ENCODE results near the gene MED12L.

MED12L gene

DNA sequence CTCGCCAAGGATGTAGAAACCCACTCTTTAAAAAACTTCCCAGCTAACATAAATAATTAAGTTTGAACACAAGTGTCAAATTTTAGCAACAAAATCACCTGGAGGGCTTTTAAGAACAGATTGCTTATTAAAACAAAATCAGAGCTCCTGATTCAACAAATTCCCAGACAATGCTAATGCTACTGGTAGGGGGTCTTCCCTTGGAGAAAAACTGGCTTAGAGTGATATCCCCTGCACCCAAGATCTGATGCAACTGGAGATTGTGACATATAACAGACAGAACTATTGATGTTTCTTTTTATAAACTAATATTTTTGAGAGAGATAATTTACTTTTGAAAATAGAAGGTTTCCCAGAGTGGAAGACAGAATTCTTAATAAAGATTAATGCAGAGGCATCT, 355.5 kb downstream of the MED12L start:
- POLR2A ChIA-PET, result no interaction called here
- DNase-seq (ENCODE audit: low read depth, low spot score), result no peak

DNA sequence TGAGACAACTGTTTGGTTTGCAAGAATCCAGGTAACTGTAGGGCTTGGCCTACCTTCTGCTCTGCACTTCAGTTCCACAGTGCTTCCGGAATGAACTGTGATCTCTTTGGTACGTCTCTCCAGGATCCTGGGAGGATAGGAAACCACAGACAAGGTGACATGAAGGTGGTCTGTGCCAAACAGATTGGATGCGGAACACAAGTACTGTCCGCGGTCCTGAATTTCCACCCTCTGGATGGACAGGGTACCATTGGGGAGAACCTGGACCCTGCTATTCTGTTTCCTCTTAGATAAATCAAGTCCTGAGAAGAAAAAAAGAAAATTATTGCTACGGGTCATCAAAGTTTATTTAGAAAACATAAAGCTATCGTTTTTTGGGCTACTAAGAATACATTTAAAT, 358.1 kb downstream of the MED12L start:
- H3K4me3 ChIP-seq (ENCODE audit: low read depth, low read length), result no peak overlapping the region
- POLR2A ChIA-PET, result no interaction called here
- DNase-seq (ENCODE audit: low read depth, low spot score), result no peak
- TF ChIP-seq, protein P1, sequence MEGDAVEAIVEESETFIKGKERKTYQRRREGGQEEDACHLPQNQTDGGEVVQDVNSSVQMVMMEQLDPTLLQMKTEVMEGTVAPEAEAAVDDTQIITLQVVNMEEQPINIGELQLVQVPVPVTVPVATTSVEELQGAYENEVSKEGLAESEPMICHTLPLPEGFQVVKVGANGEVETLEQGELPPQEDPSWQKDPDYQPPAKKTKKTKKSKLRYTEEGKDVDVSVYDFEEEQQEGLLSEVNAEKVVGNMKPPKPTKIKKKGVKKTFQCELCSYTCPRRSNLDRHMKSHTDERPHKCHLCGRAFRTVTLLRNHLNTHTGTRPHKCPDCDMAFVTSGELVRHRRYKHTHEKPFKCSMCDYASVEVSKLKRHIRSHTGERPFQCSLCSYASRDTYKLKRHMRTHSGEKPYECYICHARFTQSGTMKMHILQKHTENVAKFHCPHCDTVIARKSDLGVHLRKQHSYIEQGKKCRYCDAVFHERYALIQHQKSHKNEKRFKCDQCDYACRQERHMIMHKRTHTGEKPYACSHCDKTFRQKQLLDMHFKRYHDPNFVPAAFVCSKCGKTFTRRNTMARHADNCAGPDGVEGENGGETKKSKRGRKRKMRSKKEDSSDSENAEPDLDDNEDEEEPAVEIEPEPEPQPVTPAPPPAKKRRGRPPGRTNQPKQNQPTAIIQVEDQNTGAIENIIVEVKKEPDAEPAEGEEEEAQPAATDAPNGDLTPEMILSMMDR (IDR thresholded peaks at IDR 0.05; ENCODE audit: insufficient read depth, low read length, missing control alignments), result no peak
- CTCF ChIA-PET, result interaction anchor here (1.3 to 2.6 kb wide), 4 partner anchors 8 to 476 kb away, joined by 3 to 15 read pairs (median 4); no protein-coding TSS in a partner anchor

More for the DNA sequence above, 355.5 kb downstream of the MED12L start:
- H3K4me3 ChIP-seq (ENCODE audit: low read depth, low read length), result no peak overlapping the region
- CTCF ChIA-PET, result interaction anchor here (0.8 to 8.0 kb wide), 17 partner anchors 8 to 479 kb away, joined by 3 to 121 read pairs (median 6); no protein-coding TSS in a partner anchor
- TF ChIP-seq, protein P1 (IDR thresholded peaks at IDR 0.05; ENCODE audit: insufficient read depth, low read length, missing control alignments), result no peak

DNA sequence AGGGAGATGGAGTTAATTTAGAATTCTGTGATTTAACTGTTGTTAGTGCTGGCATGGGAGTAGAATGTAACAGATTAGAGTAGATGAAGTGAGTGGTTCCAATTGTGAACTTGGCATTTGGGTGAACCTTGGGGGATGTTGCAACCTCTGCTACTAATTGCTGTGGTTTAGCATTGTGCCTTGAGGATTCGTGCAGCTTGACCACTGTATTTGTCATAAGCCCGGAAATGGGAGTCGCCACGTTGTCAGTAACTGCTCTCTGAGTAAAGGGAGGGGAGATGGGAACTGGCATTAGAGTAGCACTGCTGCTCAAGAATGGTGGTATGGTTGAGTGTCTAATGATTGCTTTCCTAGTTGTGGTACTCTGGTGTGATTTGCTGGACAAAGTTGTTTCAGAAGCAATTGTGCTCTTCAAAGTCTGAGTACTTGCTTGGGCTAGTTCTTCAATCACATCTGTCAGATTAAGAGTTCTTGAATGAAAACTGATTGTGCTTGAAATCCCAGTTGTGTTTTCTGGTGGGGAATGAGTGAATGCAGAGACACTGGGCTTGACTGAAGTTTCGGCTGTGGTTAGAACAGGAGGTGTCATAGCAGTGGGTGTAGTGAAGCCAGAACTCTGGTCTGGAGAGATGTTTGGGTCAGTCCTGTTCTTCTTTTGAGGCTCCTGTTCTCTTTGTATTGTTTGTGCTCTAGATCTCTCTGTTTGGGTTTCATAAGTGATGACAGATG, 360.0 kb downstream of the MED12L start:
- POLR2A ChIA-PET, result no interaction called here
- TF ChIP-seq, protein P1 (IDR thresholded peaks at IDR 0.05; ENCODE audit: insufficient read depth, low read length, missing control alignments), result no peak
- no peak overlapping the region for H3K4me3 ChIP-seq (ENCODE audit: low read depth, low read length)
- CTCF ChIA-PET, result interaction anchor here (1.6 to 1.8 kb wide), 2 partner anchors 8 to 473 kb away, joined by 3 to 5 read pairs; no protein-coding TSS in a partner anchor
- DNase-seq (ENCODE audit: low read depth, low spot score), result peak; percentile 76

DNA sequence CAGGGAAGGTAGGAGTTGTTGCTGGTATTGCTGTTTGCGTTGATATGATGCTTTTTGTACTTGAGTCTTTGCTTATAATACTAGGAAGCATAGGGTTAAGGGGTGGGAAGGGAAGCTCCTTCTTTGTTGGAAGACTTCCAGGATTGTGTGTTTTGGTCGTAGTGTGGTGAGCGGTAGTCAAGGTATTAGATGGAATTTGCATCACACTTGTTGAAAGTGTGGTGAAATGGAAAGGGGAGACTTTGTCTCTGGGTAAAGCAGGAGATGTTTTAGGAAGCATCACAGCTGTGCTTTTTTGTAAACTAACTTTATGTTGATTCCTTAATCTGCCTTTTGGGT, 360.5 kb downstream of the MED12L start:
- no peak overlapping the region for H3K4me3 ChIP-seq (ENCODE audit: low read depth, low read length)
- TF ChIP-seq, protein P1 (IDR thresholded peaks at IDR 0.05; ENCODE audit: insufficient read depth, low read length, missing control alignments), result no peak
- ChIA-PET CTCF (interaction anchor here (1.8 kb wide), 1 partner anchor 9 kb away, joined by 5 read pairs; no protein-coding TSS in a partner anchor), POLR2A (no interaction called here)
- no peak for DNase-seq (ENCODE audit: low read depth, low spot score)

DNA sequence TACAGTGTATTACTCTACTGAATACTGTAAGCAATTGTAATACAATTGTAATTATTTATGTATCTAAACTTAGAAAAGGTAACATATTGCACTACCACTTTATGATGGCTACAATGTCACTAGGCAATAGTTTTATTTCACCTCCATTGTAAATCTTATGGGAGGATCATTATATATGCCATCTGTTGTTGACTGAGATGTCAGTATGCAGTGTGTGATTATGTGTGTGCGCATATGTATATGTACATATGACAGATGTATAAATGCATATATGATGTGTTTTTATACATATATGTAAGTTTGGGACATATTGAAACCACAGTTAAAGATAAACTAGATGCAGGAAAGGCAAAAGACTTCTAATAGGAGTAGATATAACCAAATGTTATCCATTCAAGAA, 366.9 kb downstream of the MED12L start:
- CTCF ChIA-PET, result no interaction called here
- no peak for DNase-seq (ENCODE audit: low read depth, low spot score)
- POLR2A ChIA-PET, result no interaction called here
- TF ChIP-seq, protein P1 (IDR thresholded peaks at IDR 0.05; ENCODE audit: insufficient read depth, low read length, missing control alignments), result no peak
- no peak overlapping the region for H3K4me3 ChIP-seq (ENCODE audit: low read depth, low read length)

DNA sequence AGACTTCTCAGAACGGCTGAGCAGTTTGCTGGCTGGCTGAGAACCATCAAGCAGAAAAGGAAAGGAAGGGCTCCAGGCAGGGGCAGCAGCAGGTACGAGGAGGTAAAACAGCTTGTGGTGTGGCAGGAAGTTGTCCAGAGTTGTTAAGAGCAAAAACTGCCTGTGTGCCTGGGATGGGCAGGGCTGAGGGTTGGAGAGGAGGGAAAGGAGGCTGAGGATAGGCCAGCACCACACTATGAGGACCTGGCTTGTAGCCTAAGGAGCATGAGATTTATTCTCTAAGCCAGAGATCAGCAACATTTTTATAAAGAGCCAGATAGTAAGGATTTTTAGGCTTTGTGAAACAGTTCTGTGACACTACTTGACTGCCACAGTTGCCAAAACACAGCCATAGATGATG, 367.4 kb downstream of the MED12L start:
- ChIA-PET POLR2A (no interaction called here), CTCF (interaction anchor here (1.9 kb wide), 1 partner anchor 15 kb away, joined by 12 read pairs; no protein-coding TSS in a partner anchor)
- H3K4me3 ChIP-seq (ENCODE audit: low read depth, low read length), result no peak overlapping the region
- TF ChIP-seq, protein P1 (IDR thresholded peaks at IDR 0.05; ENCODE audit: insufficient read depth, low read length, missing control alignments), result no peak
- DNase-seq (ENCODE audit: low read depth, low spot score), result no peak

Data from AG04449 (cell line).